ENCODE measurements around the gene CLVS2.

The CLVS2 gene

DNA sequence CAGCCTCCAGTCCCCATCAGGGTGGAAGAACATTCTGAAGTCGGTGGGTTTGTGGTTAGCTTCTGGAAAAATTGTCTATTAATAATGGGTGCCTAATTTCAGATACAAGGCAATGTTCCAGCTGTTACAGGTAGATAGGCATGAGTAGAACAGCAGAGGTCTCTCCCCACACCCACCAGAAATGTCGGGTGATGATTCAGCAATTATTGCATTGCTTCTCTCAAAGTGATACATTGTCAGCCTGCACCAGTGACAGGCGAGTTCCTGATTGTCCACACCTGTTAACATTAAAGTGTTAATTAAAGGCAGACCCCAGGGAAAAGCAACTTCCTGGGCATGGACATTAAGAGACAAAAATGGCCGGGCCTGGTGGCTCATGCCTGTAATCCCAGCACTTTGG is 18.9 kb upstream of the CLVS2 start:
- no peak overlapping the region for H3K4me3 ChIP-seq (ENCODE audit: low read depth, low read length)
- TF ChIP-seq, protein P1, sequence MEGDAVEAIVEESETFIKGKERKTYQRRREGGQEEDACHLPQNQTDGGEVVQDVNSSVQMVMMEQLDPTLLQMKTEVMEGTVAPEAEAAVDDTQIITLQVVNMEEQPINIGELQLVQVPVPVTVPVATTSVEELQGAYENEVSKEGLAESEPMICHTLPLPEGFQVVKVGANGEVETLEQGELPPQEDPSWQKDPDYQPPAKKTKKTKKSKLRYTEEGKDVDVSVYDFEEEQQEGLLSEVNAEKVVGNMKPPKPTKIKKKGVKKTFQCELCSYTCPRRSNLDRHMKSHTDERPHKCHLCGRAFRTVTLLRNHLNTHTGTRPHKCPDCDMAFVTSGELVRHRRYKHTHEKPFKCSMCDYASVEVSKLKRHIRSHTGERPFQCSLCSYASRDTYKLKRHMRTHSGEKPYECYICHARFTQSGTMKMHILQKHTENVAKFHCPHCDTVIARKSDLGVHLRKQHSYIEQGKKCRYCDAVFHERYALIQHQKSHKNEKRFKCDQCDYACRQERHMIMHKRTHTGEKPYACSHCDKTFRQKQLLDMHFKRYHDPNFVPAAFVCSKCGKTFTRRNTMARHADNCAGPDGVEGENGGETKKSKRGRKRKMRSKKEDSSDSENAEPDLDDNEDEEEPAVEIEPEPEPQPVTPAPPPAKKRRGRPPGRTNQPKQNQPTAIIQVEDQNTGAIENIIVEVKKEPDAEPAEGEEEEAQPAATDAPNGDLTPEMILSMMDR (IDR thresholded peaks at IDR 0.05; ENCODE audit: low read depth, low read length) = no peak
- no peak for DNase-seq (ENCODE audit: low read depth, low spot score)
- in situ Hi-C loops (cut with HindIII; ENCODE audit: low sequenced_read_pairs) = no loop called here

DNA sequence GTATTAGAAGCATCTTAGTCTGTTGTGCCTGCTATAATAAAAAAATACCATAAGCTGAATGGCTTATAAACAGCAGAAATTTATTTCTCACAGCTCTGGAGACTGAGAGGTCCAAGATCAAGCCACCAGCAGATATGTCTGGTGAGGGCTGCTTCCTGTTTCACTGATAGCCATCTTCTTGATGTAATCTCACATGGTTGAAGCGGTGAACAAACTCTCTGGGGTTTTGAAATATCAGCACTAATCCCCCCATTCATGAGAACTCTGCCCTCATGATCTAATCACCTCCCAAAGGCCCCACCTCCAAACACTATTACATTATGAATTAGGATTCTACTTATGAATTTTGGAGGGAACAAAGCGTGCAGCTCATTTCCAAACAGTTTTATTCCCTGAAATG is 11.6 kb upstream of the CLVS2 start:
- in situ Hi-C loops (cut with HindIII; ENCODE audit: low sequenced_read_pairs) = no loop called here
- DNase-seq (ENCODE audit: low read depth, low spot score) = no peak
- TF ChIP-seq, protein P1 (IDR thresholded peaks at IDR 0.05; ENCODE audit: low read depth, low read length) = no peak
- H3K4me3 ChIP-seq (ENCODE audit: low read depth, low read length) = no peak overlapping the region

DNA sequence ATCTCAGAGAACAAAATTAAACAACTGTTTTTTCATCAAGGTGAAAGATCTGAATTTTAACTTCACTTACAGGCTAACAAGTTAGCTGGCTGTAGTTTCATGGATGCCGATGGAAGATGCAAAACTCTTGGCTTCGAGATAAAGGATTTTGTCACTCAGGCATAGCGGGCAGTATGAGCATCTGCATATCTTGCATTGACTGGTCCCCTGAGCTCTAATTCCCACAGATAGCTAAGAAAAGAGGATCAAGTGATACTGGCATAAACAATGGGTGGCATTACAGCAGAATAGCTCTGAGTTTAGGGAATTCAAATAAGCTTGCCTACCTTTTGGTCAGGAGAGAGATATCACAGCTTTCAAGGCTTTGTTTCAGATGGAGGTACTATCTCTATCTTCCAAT is 1.8 kb upstream of the CLVS2 start:
- in situ Hi-C loops (cut with HindIII; ENCODE audit: low sequenced_read_pairs) = no loop called here

GRCh38 chr6:122996794-122997505 is 915 bp downstream of the CLVS2 start:
- no peak for DNase-seq (ENCODE audit: low read depth, low spot score)
- in situ Hi-C loops (cut with HindIII; ENCODE audit: low sequenced_read_pairs) = no loop called here
- TF ChIP-seq, protein P1 (IDR thresholded peaks at IDR 0.05; ENCODE audit: low read depth, low read length) = no peak
- H3K4me3 ChIP-seq (ENCODE audit: low read depth, low read length) = peak overlapping the region; percentile 46

More for the DNA sequence above, 1.8 kb upstream of the CLVS2 start:
- H3K4me3 ChIP-seq (ENCODE audit: low read depth, low read length) = no peak overlapping the region
- DNase-seq (ENCODE audit: low read depth, low spot score) = no peak
- TF ChIP-seq, protein P1 (IDR thresholded peaks at IDR 0.05; ENCODE audit: low read depth, low read length) = no peak

DNA sequence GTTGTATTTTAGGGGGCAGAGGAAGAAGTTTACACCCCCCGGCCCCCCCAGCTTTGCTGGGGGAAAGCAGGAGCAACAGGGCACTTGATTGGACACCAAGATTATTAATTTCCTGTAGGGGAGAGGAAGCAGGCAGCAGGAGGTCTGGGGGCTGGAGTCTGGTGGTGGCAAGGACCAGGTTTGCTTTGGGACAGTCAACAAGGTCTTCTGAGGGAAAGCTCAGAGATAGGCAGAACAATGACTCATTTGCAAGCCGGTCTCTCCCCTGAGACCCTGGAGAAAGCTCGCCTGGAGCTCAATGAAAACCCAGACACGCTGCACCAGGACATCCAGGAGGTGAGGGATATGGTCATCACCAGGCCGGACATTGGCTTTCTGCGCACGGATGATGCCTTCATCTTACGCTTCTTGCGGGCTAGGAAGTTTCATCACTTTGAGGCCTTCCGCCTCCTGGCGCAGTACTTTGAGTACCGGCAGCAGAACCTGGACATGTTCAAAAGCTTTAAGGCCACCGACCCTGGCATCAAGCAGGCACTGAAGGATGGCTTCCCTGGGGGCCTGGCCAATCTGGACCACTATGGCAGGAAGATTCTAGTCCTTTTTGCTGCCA is 1.6 kb downstream of the CLVS2 start:
- in situ Hi-C loops (cut with HindIII; ENCODE audit: low sequenced_read_pairs) = no loop called here
- TF ChIP-seq, protein P1 (IDR thresholded peaks at IDR 0.05; ENCODE audit: low read depth, low read length) = no peak
- DNase-seq (ENCODE audit: low read depth, low spot score) = no peak
- no peak overlapping the region for H3K4me3 ChIP-seq (ENCODE audit: low read depth, low read length)

DNA sequence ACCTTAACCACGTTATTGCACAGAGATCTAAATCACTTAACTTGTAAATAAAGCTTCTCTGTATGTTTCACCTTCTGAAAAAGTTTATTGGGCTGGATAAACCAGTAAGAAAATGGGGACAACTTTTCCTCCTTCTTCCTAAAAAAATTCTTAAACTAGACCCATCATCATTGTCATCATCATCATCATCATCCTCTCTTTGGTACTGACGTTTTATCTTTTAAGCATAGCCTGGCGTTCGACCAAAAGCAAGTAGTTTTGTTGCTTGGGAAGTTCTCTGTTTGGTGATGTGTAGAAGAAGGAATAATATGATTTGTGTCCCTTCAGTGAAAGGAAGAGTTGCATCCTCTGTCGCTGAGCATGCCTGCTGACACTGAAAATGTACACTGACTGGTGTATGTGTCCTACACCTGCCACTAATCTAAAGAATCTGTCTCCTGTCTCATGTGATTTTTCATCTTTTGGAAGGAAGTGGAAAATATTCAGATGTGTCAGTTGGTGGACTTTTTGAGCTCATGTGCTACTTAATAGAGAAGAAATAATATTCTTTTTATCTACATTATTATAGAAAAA is 2.5 kb downstream of the CLVS2 start:
- in situ Hi-C loops (cut with HindIII; ENCODE audit: low sequenced_read_pairs) = no loop called here
- DNase-seq (ENCODE audit: low read depth, low spot score) = no peak
- no peak overlapping the region for H3K4me3 ChIP-seq (ENCODE audit: low read depth, low read length)
- TF ChIP-seq, protein P1 (IDR thresholded peaks at IDR 0.05; ENCODE audit: low read depth, low read length) = no peak

All from astrocyte of the spinal cord (primary cell).